AG04449 (cell line): ENCODE measurements around the gene ZNF521.

Source experiments
- CTCF ChIA-PET: fragments of 350-600 bp; formaldehyde crosslinking; extraction: SDS; loops from one replicate; lab custom pipeline; 2021; ENCODE audit warnings: antibody characterized with exemption; lab: Yijun Ruan, JAX
- POLR2A ChIA-PET: fragments of 400-600, 350-600 bp; formaldehyde crosslinking; extraction: SDS; loops from one replicate; lab custom pipeline; 2020; ENCODE audit warnings: antibody characterized with exemption, inconsistent platforms; lab: Yijun Ruan, JAX
- DNase-seq: peaks from one replicate; pipeline ENCODE4 v3.0.0-alpha.2; 2010; ENCODE audit warnings: low read depth, low spot score
- H3K4me3 ChIP-seq: 2 replicates; pipeline ENCODE4 v1.5.1; 2011; ENCODE audit warnings: low read depth, mild to moderate bottlenecking, control low read depth, low read length
- CTCF ChIP-seq: IDR thresholded peaks from one replicate; pipeline ENCODE4 v1.5.1; 2011; ENCODE audit warnings: mild to moderate bottlenecking, moderate library complexity, low read length, control low read depth, inconsistent platforms; ENCODE audit not compliant: insufficient read depth; ENCODE audit errors: missing control alignments

The ZNF521 gene

DNA sequence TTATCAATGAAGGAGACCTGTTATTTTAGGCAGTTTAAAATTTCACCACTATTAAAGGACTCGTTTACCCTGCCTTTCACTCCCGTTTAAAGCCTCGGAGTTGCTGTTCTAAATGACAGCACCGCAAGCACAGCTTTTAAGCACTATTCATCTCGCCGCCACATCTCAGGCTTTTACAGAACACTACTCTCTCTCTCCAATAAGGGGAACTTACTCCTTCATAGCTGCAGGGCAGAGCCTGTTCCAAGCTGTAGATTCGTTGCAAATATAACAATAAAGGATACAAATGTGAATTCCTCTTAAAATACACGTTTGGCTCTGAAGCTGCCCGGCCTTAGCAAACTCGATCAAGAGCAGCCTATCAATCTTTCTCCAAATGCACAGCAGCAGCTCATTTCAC is 271.8 kb downstream of the ZNF521 start:
- ChIA-PET POLR2A (no interaction called here), CTCF (no interaction called here)
- TF ChIP-seq CTCF = no peak
- no peak for DNase-seq
- H3K4me3 ChIP-seq = no peak overlapping the region

DNA sequence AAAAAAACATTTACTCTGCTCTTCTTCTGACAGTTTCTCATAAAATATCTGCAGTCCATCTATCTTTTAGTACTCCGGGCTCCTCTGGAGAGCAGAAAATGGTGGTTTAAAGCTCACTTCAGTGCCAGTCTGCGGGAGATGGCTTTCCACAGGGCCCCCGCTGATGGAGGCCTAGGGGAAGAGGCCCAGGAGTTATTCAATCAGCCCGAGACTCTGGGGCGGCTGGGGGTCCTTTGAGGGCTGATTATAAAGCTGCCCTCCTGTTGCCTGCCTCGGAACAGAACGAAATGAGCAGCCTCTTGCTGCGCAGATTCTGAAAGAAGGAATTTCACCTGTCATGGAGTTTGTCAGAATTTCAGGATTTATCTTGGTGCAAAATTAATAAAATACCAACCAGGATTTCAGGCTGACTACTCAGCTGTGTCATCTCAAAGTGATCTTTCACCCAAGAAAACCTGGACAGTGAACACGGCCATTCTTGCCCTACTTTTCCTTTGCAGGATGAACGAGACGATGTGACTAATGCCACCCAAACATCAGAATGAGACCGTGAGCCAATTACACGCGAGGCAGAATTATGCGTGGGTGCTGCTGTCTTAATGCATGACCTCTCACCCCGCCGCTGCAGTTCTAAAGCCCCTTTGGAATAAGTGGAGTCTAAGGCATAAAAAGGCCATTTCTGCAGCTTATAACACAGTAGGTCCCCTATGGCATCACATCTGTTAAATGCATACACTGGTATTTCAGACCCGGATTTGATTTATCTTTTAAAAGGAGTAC is 273.8 kb downstream of the ZNF521 start:
- no peak overlapping the region for H3K4me3 ChIP-seq
- DNase-seq = no peak
- no peak for TF ChIP-seq CTCF
- ChIA-PET POLR2A (interaction anchor here (0.6 kb wide), 1 partner anchor 17 kb away, joined by 4 read pairs; no protein-coding TSS in a partner anchor), CTCF (no interaction called here)

DNA sequence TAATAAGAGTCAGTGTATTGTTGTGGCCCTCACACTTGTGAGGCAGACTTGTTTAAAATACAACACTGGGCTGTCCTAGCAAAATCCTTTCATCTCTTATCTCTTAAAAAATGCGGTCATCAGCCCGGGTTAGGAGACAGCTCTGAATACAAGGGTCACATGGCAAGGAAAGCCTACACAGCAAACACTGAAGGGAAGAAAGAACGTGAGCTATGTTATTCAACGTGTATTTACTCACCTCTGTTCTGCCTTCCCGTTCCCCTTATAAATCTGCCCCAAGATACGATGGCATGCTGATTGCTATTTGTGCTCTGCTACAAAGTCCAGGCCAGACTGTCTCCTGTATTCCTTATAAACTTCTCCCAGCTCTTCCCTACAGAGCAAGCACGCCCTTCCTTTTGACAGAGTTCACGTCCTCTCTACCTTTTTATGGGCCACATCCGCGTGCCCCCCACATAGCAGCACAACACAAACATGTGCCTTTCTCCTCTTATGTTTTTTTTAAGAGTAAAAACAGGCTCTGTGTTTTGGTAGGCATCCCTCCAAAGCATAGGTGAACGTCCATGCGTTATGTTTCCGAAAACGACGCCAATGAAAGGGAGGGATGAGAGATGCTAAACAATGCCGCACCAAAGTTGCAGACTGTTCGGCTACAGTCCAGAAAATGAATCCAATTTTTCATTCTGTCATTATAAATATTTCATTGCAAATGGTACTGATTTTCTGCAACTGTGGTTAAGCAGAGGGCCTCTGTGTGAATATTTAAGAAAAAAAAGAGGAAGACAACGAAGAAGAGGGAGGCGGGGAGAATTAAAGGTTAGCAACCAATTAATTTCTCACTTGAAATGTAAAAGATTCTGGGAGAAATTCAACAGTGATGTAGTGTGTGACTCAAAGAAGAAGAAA is 274.7 kb downstream of the ZNF521 start:
- POLR2A ChIA-PET = interaction anchor here (0.6 kb wide), 1 partner anchor 18 kb away, joined by 4 read pairs; no protein-coding TSS in a partner anchor
- TF ChIP-seq CTCF = no peak
- CTCF ChIA-PET = no interaction called here
- H3K4me3 ChIP-seq = no peak overlapping the region
- DNase-seq = no peak

- ChIA-PET POLR2A (no interaction called here), CTCF (no interaction called here)
- no peak for DNase-seq
- no peak overlapping the region for H3K4me3 ChIP-seq
- TF ChIP-seq CTCF = no peak
Measured at GRCh38 chr18:25075783-25076182, 276.2 kb downstream of the ZNF521 start.

- TF ChIP-seq CTCF = no peak
- no peak overlapping the region for H3K4me3 ChIP-seq
- CTCF ChIA-PET = no interaction called here
- POLR2A ChIA-PET = no interaction called here
- DNase-seq = no peak
Measured at GRCh38 chr18:25075331-25075730, 276.6 kb downstream of the ZNF521 start.

DNA sequence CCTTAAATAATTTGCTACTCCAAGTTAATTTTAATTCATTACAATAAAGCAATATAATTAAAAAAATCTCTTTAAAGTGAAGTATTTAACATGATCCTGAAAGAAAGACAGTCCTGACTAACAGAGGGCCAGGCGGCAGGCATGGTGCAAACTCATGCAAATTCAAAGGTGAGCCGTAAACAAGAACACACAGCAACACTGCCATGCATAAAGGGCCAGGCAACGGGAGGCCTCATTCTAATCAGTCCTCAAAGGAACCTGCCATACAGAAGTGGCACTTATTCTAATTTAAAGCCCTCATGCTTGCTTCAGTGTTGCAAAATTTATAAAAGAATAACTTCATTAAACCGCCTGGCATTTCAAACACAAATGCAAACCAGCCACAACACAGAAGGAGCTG is 277.0 kb downstream of the ZNF521 start:
- TF ChIP-seq CTCF = no peak
- H3K4me3 ChIP-seq = no peak overlapping the region
- no peak for DNase-seq
- POLR2A ChIA-PET = no interaction called here
- CTCF ChIA-PET = no interaction called here
